GM11168 (cell line): ENCODE measurements around the gene CCDC170.
"Not testable (repeated sequence)": the region's sequence is repeated elsewhere in the genome, so short reads cannot be mapped to it uniquely, and the experiment has no call there.

ENCODE experiments used
- in situ Hi-C: fragments of 300-500 bp; cut with MboI; formaldehyde crosslinking; loops from one replicate; pipeline ENCODE4 v1.12.0; 2022; ENCODE audit warnings: low sequenced_read_pairs; ENCODE audit not compliant: unreplicated experiment

CCDC170 gene

GRCh38 chr6:151493161-151493803, 535 bp upstream of the CCDC170 start:
- in situ Hi-C loops = no loop called here

GRCh38 chr6:151494235-151494935, 568 bp downstream of the CCDC170 start:
- in situ Hi-C loops = no loop called here

- in situ Hi-C loops = no loop called here
Measured at GRCh38 chr6:151494936-151495320, 1.1 kb downstream of the CCDC170 start.

GRCh38 chr6:151495380-151495779, 1.6 kb downstream of the CCDC170 start:
- in situ Hi-C loops = no loop called here

- in situ Hi-C loops = no loop called here
Measured at GRCh38 chr6:151497905-151498304, 4.1 kb downstream of the CCDC170 start.

- in situ Hi-C loops = no loop called here
Measured at GRCh38 chr6:151498327-151498726, 4.5 kb downstream of the CCDC170 start.

- in situ Hi-C loops = no loop called here
Measured at GRCh38 chr6:151499551-151499950, 5.7 kb downstream of the CCDC170 start.

- in situ Hi-C loops = no loop called here
Measured at GRCh38 chr6:151501511-151502136, 7.8 kb downstream of the CCDC170 start.

- in situ Hi-C loops = no loop called here
Measured at GRCh38 chr6:151502499-151502898, 8.7 kb downstream of the CCDC170 start.

GRCh38 chr6:151506761-151507160, 12.9 kb downstream of the CCDC170 start:
- in situ Hi-C loops = no loop called here

- in situ Hi-C loops = no loop called here
Measured at GRCh38 chr6:151509048-151509447, 15.2 kb downstream of the CCDC170 start.

GRCh38 chr6:151512481-151512880, 18.7 kb downstream of the CCDC170 start:
- in situ Hi-C loops = no loop called here

GRCh38 chr6:151514000-151514730, 20.3 kb downstream of the CCDC170 start:
- in situ Hi-C loops = no loop called here

GRCh38 chr6:151518992-151519391, 25.2 kb downstream of the CCDC170 start:
- in situ Hi-C loops = not testable (repeated sequence)

GRCh38 chr6:151523034-151523433, 29.2 kb downstream of the CCDC170 start:
- in situ Hi-C loops = no loop called here

- in situ Hi-C loops = no loop called here
Measured at GRCh38 chr6:151524059-151524458, 30.2 kb downstream of the CCDC170 start.

GRCh38 chr6:151534576-151534975, 40.8 kb downstream of the CCDC170 start:
- in situ Hi-C loops = no loop called here

GRCh38 chr6:151535476-151536187, 41.8 kb downstream of the CCDC170 start:
- in situ Hi-C loops = no loop called here

- in situ Hi-C loops = no loop called here
Measured at GRCh38 chr6:151536188-151536479, 42.3 kb downstream of the CCDC170 start.

GRCh38 chr6:151537556-151537955, 43.7 kb downstream of the CCDC170 start:
- in situ Hi-C loops = no loop called here
